Keratinocyte (primary cell): ENCODE data around the gene NATD1. TPM values are rescaled to one million over a fixed set of nuclear protein-coding genes. Genes with fewer than 3 reads are reported as not detected.

Experiments
- DNase-seq: peaks from one replicate; pipeline ENCODE4 v3.0.0-alpha.2; 2011; ENCODE audit warnings: low read depth, missing footprints, low spot score
- FAIRE-seq: peaks from 2 replicates; lab custom pipeline; 2011; peaks lifted over from hg19 to GRCh38; lab: Jason Lieb, UNC
- H2AFZ ChIP-seq: 2 replicates; pipeline ENCODE4 v1.6.0; 2012; ENCODE audit warnings: low read length, control low read depth, inconsistent platforms; ENCODE audit not compliant: control insufficient read depth
- H3K27ac ChIP-seq: 2 replicates; pipeline ENCODE4 v1.5.1; 2011; ENCODE audit warnings: low read length; ENCODE audit not compliant: control insufficient read depth, insufficient read depth
- H3K27me3 ChIP-seq: 3 replicates; pipeline ENCODE4 v1.6.0; 2011; ENCODE audit warnings: low read length; ENCODE audit not compliant: control insufficient read depth, insufficient read depth; ENCODE audit errors: extremely low read depth
- H3K36me3 ChIP-seq, 2 experiments: 2 replicates in 1 of 2; 3 replicates in 1 of 2; pipeline ENCODE4 v1.5.1; 2011; ENCODE audit warnings: low read length in 2 of 2, mild to moderate bottlenecking in 1 of 2; ENCODE audit not compliant: control insufficient read depth in 2 of 2, insufficient read depth in 2 of 2; ENCODE audit errors: extremely low read depth in 1 of 2
- H3K4me1 ChIP-seq: 3 replicates; pipeline ENCODE4 v1.5.1; 2011; ENCODE audit warnings: low read length; ENCODE audit not compliant: control insufficient read depth, insufficient read depth; ENCODE audit errors: extremely low read depth
- H3K4me2 ChIP-seq: 3 replicates; pipeline ENCODE4 v1.6.0; 2011; ENCODE audit warnings: low read depth, low read length; ENCODE audit not compliant: control insufficient read depth, insufficient read depth; ENCODE audit errors: extremely low read depth
- H3K4me3 ChIP-seq, 3 experiments: fragments of 200-600 bp in 1 of 3; sonication (generic) in 1 of 3; 2 replicates in 2 of 3; 3 replicates in 1 of 3; pipeline ENCODE4 v1.5.1; 2011 to 2016; ENCODE audit warnings: low read length in 3 of 3, mild to moderate bottlenecking in 3 of 3, control low read depth in 2 of 3, inconsistent platforms in 1 of 3, low read depth in 1 of 3, mixed read lengths in 1 of 3, mixed run types in 1 of 3, moderate library complexity in 1 of 3; ENCODE audit not compliant: control insufficient read depth in 2 of 3, insufficient read depth in 2 of 3; ENCODE audit errors: extremely low read depth in 1 of 3
- H3K79me2 ChIP-seq: 2 replicates; pipeline ENCODE4 v1.6.0; 2012; ENCODE audit warnings: low read length; ENCODE audit not compliant: control insufficient read depth, insufficient read depth
- H3K9ac ChIP-seq: 3 replicates; pipeline ENCODE4 v1.6.0; 2011; ENCODE audit warnings: low read length; ENCODE audit not compliant: control insufficient read depth, insufficient read depth; ENCODE audit errors: extremely low read depth
- H3K9me1 ChIP-seq: 3 replicates; pipeline ENCODE4 v1.6.0; 2011; ENCODE audit warnings: low read length; ENCODE audit not compliant: control insufficient read depth, insufficient read depth; ENCODE audit errors: extremely low read depth
- H3K9me3 ChIP-seq: 2 replicates; pipeline ENCODE4 v1.5.1; 2012; ENCODE audit warnings: low read depth, low read length; ENCODE audit not compliant: control insufficient read depth
- H4K20me1 ChIP-seq: 3 replicates; pipeline ENCODE4 v1.6.0; 2011; ENCODE audit warnings: low read length; ENCODE audit not compliant: control insufficient read depth, insufficient read depth; ENCODE audit errors: extremely low read depth
- EZH2 ChIP-seq: IDR thresholded peaks from one replicate; pipeline ENCODE4 v1.6.1; 2012; ENCODE audit warnings: inconsistent platforms, mild to moderate bottlenecking, low read length, moderate library complexity
- dilution Hi-C: fragments of 300-500 bp; cut with MboI; formaldehyde crosslinking; loops from one replicate; pipeline ENCODE4 v1.7.0; 2020; ENCODE audit warnings: low sequenced_read_pairs; ENCODE audit not compliant: extremely low pct_ligation_motif_present
- polyA plus RNA-seq, 5 experiments: library from polyadenylated mRNA; depleted of rRNA in 3 of 5; stranded (reverse) in 3 of 5; stranded (forward) in 1 of 5; unstranded in 1 of 5; fragments of >200 nt; gene quantifications; 1 replicate in 1 of 5; 2 replicates in 3 of 5; 3 replicates in 1 of 5; pipeline versions ENCODE4 v1.2.1 to v1.2.3, GENCODE V29; 2011 to 2012; ENCODE audit warnings: missing spikeins in 2 of 5, low read depth in 1 of 5, low replicate concordance in 1 of 5
- TF ChIP-seq, protein P1 (sequence below), 3 experiments: IDR thresholded peaks in 1 of 3; conservative IDR thresholded peaks in 1 of 3; optimal IDR thresholded peaks in 1 of 3; 2 replicates in 2 of 3; 3 replicates in 1 of 3; pipeline versions ENCODE3 to v1.5.1; 2011; ENCODE audit warnings: low read length in 3 of 3, mild to moderate bottlenecking in 3 of 3, moderate library complexity in 2 of 3, control low read depth in 1 of 3, inconsistent platforms in 1 of 3; ENCODE audit not compliant: insufficient read depth in 2 of 3; ENCODE audit errors: extremely low read depth in 1 of 3

NATD1 gene
- polyA plus RNA-seq, 1 donor (not counting 4 experiments of a cell fraction or from before 2014, with no cell fraction given): 1.5 TPM

DNA sequence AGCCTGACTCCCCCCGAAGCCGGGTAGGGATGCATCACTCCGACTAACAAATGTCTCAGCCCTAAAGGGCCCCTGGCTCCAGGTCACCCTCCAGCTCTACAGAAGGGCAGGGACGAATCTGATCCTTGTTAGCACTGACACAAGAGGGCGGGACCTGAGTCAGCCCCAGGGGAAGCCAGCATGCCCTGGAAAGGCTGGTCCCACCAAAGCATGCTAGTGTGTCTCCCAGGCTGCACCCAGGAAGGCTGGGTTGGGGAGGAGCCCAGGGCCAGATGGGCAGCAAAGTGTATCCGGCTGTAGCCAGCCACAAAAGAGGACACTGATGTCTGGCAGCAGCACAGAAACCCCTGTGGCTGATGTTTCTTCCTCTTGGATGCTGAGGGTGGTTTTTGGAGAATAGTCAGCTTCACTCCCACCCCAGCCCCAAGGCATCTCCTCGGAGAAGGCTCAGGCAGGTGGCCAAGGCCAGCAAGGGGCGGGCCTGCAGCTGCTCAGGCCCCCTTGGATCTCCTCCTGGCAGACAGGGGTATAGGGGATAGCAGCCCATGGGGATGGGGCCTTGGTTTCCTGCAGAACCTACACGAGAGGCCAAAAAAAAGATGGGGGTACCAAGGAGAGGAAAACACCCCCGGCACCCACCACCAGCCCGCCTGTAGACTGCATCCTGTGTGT, 11.0 kb downstream of the NATD1 start:
- FAIRE-seq (no peak), DNase-seq (no peak)
- Histone ChIP-seq H3K9ac (no peak overlapping the region), H3K4me1 (no peaks in the 10 kb centered on the region), H3K79me2 (no peaks in the 10 kb centered on the region), H3K27ac (no peak overlapping the region), H3K9me1 (no peaks in the 10 kb centered on the region), H3K4me2 (no peak overlapping the region), H3K27me3 (no peaks in the 10 kb centered on the region), H3K4me3 (no peak overlapping the region), H2AFZ (no peak overlapping the region), H3K36me3 (no peaks in the 10 kb centered on the region), H3K9me3 (no peaks in the 10 kb centered on the region), H4K20me1 (no peaks in the 10 kb centered on the region)
- TF ChIP-seq, protein P1, sequence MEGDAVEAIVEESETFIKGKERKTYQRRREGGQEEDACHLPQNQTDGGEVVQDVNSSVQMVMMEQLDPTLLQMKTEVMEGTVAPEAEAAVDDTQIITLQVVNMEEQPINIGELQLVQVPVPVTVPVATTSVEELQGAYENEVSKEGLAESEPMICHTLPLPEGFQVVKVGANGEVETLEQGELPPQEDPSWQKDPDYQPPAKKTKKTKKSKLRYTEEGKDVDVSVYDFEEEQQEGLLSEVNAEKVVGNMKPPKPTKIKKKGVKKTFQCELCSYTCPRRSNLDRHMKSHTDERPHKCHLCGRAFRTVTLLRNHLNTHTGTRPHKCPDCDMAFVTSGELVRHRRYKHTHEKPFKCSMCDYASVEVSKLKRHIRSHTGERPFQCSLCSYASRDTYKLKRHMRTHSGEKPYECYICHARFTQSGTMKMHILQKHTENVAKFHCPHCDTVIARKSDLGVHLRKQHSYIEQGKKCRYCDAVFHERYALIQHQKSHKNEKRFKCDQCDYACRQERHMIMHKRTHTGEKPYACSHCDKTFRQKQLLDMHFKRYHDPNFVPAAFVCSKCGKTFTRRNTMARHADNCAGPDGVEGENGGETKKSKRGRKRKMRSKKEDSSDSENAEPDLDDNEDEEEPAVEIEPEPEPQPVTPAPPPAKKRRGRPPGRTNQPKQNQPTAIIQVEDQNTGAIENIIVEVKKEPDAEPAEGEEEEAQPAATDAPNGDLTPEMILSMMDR (optimal IDR thresholded peaks at IDR 0.05 in 1 of 3, IDR thresholded peaks at IDR 0.05 in 1 of 3, conservative IDR thresholded peaks at IDR 0.05 in 1 of 3; ENCODE audit: extremely low read depth in 1 of 3, insufficient read depth in 2 of 3, low read length in 3 of 3): no peak
- TF ChIP-seq EZH2: no peak
- dilution Hi-C loops: no loop called here

DNA sequence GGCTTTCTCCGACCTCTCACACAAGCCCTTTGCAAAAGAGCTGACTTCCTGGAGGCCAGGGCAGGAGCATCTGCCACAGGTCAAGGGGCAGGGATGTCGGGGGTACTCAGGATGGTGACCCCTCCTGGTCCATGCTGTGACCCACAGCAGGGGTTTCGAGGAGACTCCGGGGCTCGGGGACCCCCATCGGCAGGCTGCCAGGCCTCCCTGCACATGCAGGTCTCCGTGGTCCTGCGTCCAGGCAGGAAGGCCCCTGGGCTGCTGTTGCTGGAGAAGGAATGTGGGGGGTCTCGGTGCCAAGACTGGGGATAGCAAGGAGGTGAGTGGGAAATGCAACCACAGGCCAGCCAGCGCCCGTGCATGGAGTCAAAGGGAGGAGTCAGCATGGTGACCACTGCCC, 11.6 kb downstream of the NATD1 start:
- dilution Hi-C loops: no loop called here
- H3K9ac ChIP-seq: no peak overlapping the region
- H3K27me3 ChIP-seq: no peaks in the 10 kb centered on the region
- H3K27ac ChIP-seq: no peak overlapping the region
- no peaks in the 10 kb centered on the region for H3K9me3 ChIP-seq
- no peaks in the 10 kb centered on the region for H3K36me3 ChIP-seq
- no peaks in the 10 kb centered on the region for H4K20me1 ChIP-seq
- FAIRE-seq (no peak), DNase-seq (no peak)
- H3K9me1 ChIP-seq: no peaks in the 10 kb centered on the region
- no peak overlapping the region for H2AFZ ChIP-seq
- H3K79me2 ChIP-seq: no peaks in the 10 kb centered on the region
- no peak overlapping the region for H3K4me3 ChIP-seq
- no peaks in the 10 kb centered on the region for H3K4me1 ChIP-seq
- H3K4me2 ChIP-seq: no peak overlapping the region
- TF ChIP-seq, protein P1 (optimal IDR thresholded peaks at IDR 0.05 in 1 of 3, IDR thresholded peaks at IDR 0.05 in 1 of 3, conservative IDR thresholded peaks at IDR 0.05 in 1 of 3; ENCODE audit: extremely low read depth in 1 of 3, insufficient read depth in 2 of 3, low read length in 3 of 3): no peak
- TF ChIP-seq EZH2: no peak
